Colon (tissue), 2 donors: ENCODE measurements around the gene RRP36.
"Not testable (repeated sequence)": the region's sequence is repeated elsewhere in the genome, so short reads cannot be mapped to it uniquely, and the experiment has no call there.

ENCODE experiments used
- FAIRE-seq: peaks from 2 replicates; lab custom pipeline; 2012; peaks lifted over from hg19 to GRCh38; lab: Jason Lieb, UNC
- donor health status: control.
- donor health status: control.

Gene RRP36, protein sequence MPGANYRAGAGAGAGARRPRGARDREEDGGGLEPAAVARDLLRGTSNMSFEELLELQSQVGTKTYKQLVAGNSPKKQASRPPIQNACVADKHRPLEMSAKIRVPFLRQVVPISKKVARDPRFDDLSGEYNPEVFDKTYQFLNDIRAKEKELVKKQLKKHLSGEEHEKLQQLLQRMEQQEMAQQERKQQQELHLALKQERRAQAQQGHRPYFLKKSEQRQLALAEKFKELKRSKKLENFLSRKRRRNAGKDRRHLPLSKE

DNA sequence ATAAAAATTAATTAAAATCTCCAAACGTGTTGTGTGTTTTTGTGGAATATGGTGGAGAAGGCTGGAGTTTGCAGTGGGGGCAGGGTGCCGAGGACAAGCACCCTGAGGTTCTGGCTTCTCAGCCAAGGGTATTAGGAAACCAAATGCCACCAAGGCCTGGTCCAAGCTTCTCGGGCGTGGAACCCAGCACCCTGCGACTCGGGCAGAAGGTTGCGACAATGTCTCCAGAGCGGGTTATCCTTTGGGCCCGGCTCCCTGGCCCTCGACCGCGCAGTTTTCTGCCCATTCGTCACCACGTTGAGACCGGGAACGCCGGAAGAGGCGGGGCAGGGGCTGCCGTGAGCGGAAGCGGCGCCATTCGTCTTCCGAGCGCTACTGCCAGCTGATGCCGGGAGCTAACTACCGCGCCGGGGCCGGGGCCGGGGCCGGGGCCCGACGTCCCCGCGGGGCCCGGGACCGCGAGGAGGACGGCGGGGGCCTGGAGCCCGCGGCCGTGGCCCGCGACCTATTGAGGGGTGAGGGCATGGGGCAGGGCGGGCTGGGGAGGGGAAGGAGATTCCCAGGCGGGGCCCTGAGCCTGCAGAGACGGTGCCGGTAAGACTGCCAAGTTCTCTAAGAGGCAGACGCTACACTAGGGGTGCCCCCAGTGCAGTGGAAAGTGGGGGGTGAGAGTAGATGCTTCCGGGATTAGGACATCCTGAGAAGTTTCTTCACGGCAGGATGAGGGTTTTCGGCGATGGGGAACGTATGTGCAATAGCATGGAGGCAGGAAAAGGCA lies at the start of gene RRP36:
Gene RRP36 (plus strand): TSS at position 354 of the 778 bp plus-strand sequence. CDS start 32 bp downstream, at position 386.
- no peak for FAIRE-seq

DNA sequence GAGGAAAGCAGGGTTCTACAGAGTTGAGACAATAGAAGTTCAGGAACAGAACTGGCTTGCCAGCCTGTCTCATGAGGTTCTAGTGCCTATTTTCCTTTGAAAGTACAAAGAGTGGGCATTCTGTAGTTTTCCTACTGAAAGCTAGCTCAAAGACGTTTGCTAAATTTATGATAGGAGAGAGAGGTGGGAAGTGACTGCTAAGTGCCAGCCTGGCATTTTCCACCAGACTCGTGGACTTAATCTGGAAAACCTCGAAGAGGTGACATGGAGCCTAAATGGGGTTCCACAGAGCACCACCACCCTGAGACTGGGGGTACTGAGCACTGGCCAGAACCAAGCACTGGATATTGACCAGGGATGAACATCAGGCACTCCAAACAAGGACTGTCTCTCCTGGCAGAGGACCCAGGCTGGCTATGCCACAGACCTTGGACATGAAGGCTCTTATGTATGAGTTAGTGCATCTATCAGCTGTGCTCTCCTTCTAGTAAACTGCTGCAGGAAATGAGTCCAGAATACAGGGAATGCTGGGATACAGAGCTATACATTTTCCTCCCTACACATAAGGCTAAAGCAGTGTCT lies 49.6 kb upstream of the RRP36 start:
- FAIRE-seq = no peak

DNA sequence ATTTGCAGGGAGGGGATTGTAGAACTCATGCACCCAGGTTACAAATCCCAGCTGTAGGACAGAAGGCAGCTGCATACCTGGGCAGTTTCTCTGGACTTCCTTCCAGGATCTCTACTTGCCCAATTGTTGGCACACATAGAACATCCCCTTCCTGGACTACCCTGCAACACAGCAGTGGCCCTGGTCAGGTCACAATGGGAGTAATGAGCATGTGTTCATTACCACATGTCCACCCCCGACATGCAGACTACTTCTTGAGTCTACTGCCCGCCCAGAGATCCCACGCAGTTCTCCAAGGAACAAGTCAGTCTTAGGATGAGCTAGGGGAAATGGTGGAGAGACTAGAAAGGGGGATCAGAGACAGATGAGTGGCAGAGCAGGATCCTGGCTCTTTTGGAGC lies 47.5 kb upstream of the RRP36 start:
- no peak for FAIRE-seq

DNA sequence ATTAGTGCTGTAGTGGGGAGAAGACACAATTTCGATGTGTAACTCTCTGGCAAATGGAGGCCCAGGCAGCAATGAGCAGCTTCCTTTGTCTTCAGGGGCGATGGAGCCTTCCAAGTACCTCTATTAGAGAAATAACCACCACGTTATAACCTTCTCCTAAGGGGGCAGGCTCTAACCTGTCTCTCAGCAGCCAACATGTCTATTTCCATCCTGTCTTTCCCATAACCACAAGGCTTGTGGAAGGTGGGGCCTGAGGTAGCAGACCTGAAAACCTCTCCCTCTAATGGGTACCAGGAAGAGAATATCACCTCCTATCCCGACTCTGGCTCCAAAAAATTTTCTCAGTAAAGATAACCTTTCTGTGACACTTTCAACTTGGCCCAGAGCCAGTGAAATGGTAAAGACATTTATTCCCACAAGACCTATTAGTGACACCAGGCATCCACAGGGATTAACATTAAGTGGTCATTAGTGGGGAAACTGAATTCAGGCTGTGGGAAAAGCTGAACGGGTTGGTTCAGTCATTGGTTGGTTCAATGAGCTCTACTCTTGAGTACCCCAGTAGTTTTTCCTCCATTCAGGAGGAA lies 46.4 kb upstream of the RRP36 start:
- no peak for FAIRE-seq

DNA sequence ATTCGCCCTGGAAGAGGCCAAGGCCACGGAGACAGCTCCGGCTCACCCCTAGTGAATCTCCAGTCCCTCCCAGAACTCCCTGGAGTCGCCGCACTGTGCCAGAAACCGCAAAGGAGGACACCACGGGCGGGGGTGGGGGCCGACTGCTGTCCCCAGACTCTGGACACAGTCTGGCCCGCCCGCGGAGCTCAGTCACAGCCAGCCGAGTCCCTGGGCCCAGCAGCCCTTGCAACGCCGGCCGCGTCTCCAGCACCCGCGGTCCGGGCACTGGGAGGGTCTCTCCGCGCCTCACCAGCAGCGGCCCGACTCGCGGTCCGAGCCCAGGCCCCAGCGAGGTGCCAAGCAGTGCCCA lies 43.0 kb upstream of the RRP36 start:
- FAIRE-seq = no peak

DNA sequence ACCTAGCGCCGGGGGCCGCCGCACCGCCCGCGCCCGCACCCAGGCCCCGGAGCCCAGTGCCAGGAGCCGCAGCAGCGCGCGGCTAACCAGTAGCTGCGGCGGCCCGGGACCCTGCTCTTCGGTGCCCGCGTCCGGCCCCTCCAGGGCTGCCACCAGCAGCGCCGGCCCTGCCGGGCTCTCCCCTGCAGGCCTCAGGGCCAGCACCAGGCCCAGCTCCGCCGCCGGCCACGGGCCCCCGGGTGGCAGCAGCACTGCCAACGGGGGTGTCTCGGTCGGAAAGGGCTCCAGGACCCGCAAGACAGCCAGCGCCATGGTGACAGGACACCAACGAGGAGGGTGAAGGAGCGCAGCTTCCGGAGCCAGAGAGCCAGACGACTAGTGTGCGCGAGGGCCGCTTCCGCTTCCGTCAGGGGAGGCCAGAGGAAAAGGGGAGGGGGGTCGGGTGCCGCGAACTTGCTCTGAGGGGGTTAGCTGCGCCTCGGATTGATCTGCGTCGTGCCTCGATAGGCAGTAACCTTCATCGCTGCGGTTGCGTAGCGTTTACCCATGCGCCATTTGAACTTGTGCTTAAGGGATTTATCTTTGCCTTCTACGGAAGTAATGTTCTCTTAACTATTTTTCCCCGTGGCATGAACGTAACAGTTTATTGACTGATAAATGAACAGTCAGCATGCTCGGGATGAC lies 42.4 kb upstream of the RRP36 start, which contains the start of gene PEX6:
Gene PEX6 (minus strand): TSS at position 343 of the 684 bp plus-strand sequence. CDS start 31 bp downstream, at position 312.
- FAIRE-seq = no peak

DNA sequence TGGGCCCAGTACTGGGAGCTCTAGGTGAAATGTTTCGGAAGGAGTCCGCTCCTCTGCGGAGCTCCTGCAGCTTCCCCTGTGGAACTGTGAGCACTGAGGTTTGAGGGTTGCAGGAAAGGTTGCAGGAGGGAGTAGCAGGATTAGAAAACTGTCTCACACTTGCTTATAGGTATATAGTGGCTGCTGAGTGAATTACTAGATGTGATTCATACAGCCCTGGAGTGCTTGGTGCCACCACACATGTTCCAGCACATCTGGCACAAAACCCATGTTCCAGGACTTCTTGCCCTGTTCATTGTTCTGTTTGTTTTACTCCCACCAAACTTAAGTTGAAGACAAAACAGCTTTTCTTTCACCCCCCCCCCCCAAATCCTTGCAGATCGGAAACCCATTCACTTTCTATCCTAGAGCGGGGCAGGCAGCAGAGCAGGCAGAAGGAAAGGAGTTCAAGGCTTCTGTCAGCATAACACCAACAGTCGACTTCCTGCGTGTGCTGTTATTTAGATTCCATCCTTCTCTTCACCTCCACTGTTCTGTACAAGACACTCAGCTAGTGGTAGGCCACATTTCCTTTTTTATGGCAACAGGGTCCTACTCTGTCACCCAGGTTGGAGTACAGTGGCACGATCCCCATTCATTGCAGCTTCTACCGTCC lies 41.8 kb upstream of the RRP36 start:
- FAIRE-seq = no peak

DNA sequence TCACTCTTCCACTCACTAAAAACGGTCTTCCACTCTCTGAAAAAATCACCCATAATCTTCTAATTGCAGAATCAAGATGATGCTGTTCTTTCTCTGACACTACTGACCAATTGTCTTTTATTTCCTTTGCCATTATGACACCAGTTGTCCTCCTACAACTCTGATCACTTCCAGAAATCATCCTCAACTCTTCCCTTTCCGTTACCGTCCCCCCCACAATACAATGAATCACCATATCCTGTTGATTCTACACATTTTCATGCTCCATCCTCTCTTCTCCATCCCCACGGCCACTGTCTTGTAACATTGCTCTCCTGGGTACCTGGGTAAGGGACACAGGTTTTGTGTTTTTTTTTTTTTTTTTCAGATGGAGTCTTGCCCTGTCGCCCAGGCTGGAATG lies 39.6 kb upstream of the RRP36 start:
- FAIRE-seq = no peak

DNA sequence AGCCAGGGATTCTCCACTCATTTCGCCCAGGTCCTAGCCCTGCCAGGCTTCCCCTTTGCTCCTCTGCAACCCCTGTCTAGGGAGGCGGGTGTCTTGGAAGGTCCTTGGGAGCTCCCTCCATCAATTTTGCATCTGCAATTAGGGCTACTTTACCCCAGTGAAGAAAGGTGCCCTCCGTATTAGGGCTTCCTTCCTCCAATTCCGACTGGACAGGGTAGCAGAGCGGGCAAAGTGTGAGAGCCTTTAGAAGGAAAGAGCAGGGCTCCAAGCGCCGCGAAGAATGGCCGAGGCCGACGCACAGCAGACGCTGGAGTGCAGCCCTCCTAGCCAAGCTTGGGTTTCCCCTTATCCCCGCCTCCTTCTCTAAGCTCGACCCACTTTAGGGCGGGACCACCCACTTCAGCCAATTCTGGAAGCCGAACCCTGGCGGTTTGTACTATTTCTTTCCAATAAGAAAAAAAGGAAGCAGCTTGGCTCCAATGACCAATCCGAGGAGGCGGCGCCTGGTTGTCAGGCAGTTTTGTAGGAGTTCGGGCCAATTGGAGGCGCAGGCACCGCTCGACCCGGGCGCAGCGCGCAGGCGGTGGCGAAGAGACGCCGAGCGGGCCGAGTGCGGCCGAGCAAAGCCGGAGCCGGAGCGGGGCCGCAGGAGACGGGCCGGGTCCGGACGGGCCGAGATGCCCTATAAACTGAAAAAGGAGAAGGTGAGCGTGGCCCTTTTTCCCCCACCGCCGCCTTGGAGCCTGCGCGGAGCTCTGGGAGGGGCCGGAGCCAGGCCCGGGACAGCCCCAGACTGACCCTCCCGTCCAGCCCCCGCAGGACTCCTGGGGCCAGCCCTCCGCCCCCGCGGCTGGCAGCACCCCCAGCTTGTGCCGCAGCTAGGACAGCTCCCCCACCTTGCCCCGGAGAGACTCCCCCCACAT lies 37.2 kb upstream of the RRP36 start, which contains the start of gene PPP2R5D:
Gene PPP2R5D (plus strand): TSS at position 570 of the 923 bp plus-strand sequence. CDS start 108 bp downstream, at position 678.
- no peak for FAIRE-seq

DNA sequence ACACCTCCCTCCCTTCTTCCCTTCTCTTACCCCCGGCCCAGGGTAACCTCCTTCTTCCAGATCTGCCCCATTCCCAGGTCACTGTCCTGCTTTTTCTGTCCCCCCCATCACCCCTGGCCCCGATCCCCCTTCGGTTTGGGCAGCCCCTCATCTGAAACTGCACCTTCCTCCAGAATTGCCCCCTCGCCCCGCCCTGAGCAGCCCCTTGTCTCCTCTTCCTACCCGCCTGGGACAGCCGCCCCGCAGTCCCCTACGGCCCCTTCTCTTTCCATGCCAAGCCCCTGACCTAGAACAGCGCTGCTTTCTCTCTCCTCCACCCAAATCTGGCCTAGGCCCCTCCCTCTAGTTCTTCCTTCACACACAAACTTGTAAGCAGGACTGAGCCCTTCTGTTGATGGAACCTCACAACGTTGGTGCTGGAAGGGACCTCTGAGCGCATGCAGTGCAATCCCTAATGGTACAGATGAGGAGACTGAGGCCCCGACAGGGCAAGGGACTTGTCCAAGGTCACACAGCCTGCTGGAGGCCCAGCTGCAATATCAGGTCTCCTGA lies 36.4 kb upstream of the RRP36 start:
- no peak for FAIRE-seq

DNA sequence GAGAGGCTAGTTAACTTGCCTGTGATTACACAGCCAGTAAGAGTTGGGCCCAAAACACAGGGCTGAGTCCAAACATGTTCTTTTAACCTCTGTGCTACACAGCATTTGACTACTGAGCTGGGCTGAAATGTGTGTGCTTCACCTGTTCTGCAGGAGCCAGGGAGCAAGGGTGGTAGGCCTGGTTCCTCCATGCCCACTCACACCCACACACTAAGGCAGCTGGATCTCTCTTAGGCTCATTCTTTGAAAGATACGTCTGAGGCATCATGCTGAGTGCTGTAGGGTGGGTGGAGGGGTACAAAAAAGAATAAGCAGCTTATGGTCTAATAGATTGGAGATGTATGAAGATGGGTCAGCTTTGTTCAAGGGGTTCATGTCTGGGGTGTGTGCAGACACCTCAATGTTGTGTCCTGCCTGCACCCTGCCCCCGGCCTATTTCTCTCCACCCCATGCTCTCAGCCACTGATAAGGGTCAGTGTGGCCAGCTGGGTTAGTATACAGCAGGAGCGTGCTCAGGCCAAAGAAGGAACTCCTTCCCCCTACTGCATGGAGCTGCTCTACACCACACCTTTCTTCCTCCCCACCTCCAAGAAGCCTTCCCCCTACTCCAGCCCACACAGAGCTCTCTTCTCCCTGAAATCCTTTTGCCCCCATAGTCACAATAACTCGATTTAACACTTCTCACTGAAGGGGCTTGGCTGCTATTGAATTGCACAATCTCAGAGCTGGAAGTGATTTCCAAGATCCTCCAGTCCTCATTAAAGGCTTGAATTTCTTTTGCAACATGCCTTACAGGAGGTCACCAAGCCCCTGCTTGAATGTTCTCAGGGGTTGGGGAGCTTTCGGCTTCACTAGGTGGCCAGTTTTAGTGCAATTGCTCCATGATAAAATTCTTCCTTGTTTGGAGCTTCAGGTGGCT lies 33.6 kb upstream of the RRP36 start:
- FAIRE-seq = no peak

DNA sequence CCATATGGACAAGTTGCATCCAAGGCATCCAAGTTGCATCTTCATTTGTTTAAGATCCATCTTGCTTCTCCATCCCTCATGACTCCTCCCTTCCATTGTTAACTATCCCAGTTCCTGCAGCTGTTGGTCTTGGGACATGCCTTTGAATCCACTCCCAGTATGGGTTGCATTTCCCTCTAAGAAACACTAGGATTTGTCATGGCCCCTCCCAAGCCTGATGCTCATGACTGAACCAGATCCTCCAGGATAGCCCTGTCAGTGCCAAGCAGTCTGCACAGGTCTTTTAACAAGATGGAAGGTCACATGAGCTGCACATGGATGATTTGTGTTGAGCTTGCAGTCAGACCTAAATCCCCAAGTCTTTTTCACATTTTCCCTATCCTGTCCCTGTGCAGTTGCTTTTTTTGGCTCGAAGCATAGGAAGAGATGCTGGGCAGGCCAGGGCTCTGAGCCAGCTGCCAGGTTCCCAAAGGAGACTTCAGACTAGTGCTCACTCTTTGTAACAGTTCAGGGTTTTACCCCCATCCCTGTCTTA lies 32.9 kb upstream of the RRP36 start:
- FAIRE-seq = no peak

DNA sequence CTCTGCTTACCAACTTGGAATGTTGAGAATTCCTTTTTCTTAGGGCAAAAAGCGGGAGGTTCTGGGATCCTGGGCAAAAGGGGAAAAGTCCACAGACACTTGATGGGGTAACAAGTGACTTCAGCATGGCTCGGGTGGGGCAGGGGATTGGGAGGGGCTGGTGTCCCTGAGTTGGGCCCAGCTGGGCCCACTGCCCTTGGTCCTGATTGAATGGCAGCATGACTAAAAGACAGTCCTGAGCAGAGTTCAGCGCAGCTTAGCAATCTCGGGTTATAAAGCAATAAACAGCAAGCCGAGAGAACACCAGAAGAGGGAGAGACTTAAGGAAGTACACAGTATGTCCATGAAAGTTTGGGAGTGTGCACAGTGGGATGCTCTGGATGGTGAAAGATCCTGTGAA lies 31.5 kb upstream of the RRP36 start:
- FAIRE-seq = no peak

DNA sequence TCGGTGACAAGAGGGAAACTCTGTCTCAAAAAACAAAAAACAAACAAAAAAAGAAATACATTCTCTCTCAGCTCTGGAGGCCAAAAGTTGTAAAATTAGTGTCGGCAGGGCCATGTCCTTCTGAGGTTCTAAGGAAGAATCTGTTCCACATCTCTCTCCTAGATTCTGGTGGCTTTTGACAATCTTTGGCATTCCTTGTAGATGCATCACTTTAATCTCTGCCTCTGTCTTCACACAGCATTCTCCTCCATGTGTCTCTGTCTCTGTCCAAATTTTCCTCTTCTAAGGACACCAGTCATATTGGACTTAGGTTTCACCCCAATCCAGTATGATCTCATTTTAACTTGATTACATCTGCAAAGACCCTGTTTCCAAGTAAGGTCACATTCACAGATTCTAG lies 28.0 kb upstream of the RRP36 start:
- FAIRE-seq = no peak

DNA sequence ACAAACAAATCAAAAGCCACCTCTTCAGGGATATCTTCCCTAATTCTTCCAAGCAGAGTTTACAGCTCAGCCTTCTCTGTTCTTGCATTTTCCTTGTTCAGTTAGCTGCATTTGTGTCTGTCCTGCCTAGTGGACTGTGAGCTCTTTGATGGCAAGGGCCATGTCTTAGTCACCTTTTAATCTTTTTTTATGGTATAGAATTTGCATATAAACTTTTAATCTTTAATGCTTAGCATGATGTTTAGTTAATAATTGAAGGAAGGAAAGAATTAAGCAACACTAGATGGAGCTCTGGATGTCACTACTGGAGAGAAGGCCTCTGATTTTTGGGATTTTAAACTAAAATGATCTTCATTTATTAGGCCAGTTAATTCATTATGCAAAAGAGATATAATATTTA lies 24.9 kb upstream of the RRP36 start:
- no peak for FAIRE-seq

DNA sequence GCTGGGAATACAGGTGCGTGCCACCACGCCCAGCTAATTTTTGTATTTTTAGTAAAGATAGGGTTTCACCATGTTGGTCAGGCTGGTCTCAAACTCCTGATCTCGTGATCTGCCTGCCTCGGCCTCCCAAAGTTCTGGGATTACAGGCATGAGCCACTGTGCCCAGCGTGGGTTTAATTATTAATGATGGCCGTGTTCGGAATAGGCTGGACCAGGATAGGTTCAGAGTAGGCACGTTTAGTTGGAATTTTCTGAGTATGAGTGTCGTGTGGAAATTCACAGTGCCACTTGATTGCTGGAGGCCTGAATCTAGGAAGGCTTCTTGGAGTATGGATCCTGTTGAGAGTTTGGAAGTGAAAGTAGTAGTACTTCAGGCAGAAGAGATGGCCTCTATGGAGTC lies 23.2 kb upstream of the RRP36 start:
- FAIRE-seq = not testable (repeated sequence)

DNA sequence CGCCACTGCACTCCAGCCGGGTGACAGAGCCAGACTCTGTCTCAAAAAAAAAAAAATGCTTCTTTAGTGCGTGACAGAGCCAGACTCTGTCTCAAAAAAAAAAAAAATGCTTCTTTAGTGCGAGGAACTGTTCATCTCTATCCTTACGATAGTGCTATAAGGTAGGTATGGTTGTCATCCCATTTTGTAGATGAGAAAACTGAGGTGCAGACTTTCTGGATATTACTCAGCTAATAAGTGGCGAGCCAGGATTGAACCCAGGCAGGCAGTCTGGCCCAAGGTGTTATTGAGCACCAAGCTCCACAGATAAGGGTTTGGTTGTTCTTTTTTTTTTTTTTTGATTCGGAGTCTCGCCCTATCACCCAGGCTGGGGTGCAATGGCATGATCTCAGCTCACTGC lies 19.6 kb upstream of the RRP36 start:
- FAIRE-seq = no peak

DNA sequence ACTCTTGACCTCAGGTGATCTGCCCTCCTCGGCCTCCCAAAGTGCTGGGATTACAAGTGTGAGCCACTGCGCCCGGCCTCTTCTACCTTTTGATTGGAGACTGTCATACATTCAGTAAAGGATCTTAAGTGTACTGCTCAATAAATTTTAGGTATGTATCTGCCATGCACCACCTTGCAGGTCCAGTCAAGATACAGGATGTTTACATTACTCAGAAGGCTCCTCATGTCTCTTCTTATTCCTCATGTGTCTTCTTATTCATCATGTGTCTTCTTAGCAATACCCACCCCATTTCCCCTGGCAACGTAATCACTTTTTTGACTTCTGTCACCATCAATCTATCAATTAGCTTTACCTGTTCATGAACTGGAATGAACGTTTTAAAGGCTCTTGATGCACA lies 15.6 kb upstream of the RRP36 start:
- no peak for FAIRE-seq

DNA sequence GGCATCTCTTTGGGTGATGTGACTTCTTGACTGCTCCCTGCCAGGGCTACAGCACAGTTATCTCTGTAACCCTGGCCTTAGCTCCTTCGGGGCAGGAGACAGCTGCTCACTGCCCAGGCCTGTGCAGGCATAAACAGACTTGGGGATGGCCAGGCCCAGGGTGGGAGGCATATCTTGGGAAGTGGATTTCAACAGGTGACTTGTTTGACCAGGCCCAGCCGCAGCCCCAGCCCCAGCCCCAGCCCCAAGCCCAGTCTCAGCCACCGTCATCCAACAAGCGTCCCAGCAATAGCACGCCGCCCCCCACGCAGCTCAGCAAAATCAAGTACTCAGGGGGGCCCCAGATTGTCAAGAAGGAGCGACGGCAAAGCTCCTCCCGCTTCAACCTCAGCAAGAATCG lies 15.2 kb upstream of the RRP36 start:
- no peak for FAIRE-seq
